Adrenal gland (tissue), 5 donors: ENCODE measurements around the gene PRKCH.

ENCODE experiments used
- CTCF ChIP-seq, 6 experiments: fragments of 450-650 bp in 4 of 6; fragments of 200-600 bp in 2 of 6; sonication (generic) in 1 of 6; IDR thresholded peaks; 1 replicate in 5 of 6; 2 replicates in 1 of 6; pipeline versions ENCODE4 v1.5.1 to v1.8.0; 2016 to 2021; ENCODE audit warnings: antibody characterized with exemption in 6 of 6, mild to moderate bottlenecking in 2 of 6, moderate library complexity in 1 of 6
- POLR2A ChIP-seq, 2 donors: fragments of 450-650 bp; IDR thresholded peaks; one replicate each; pipeline ENCODE4 v1.6.1; 2017; ENCODE audit warnings: antibody characterized with exemption in 2 of 2, mild to moderate bottlenecking in 2 of 2, moderate library complexity in 1 of 2
- donor health status: DM: no; HTN: no; CAD: no.

GRCh38 chr14:61357123-61357522 is 35.7 kb downstream of the PRKCH start:
- TF ChIP-seq POLR2A (IDR thresholded peaks at IDR 0.05) (no peak), CTCF (IDR thresholded peaks at IDR 0.05) (no peak)
